GM18505 (cell line): ENCODE results near the gene TXK.
"Not testable (repeated sequence)": the region's sequence is repeated elsewhere in the genome, so short reads cannot be mapped to it uniquely, and the experiment has no call there.

Experiments used
- ATAC-seq: cut with Tn5 transposase; IDR thresholded peaks from one replicate; pipeline ENCODE4 v1.9.1; 2021; ENCODE audit not compliant: unreplicated experiment
- POLR2A ChIP-seq: IDR thresholded peaks from 4 replicates; pipeline ENCODE4 v1.6.1; 2011; ENCODE audit warnings: borderline replicate concordance; ENCODE audit not compliant: insufficient read depth, insufficient read length; ENCODE audit errors: extremely low read depth

TXK gene

DNA sequence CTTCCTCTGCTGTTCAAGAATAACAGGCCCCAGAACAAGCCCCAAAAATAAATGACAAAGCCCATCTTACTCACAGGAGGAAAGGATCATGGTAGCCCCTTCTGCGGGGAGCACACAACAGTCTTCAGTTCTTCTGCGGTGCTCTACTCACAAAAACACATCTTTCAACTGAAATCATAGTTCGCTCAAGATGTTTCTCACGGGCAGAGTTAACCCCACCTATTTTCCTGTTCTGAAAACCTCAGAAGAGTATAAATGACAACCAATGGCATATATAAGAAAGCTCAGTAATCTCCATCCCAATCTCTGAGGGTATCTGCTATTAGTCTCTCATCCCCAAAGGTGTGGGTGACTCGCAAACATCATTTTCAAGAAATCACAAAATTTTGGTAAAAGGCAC, at the start of gene TXK:
Gene TXK, minus strand, starts transcription at position 170 of the 400 bp plus-strand sequence. Its CDS starts 80 bp downstream, at position 90.
- no peak for TF ChIP-seq POLR2A
- ATAC-seq, result no peak

DNA sequence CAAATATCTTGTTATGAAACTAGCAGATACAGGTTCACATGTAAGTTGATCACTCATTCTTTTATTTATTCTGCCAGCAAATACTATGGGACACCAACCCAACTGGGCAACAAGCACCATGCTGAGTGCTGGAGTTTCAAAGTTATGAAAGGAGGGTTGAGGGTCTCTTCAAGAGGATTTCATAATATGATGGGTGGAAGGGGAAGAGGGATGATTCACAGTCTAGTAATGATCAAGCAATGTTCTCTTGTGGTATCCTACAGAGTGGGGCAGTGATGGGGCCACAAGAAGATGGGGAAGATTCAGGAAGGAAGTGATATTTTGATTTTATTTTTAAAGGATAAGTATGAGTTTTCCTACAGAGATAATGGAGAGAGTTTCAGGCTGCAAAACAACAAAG, 46.2 kb upstream of the TXK start:
- TF ChIP-seq POLR2A, result no peak
- no peak for ATAC-seq

DNA sequence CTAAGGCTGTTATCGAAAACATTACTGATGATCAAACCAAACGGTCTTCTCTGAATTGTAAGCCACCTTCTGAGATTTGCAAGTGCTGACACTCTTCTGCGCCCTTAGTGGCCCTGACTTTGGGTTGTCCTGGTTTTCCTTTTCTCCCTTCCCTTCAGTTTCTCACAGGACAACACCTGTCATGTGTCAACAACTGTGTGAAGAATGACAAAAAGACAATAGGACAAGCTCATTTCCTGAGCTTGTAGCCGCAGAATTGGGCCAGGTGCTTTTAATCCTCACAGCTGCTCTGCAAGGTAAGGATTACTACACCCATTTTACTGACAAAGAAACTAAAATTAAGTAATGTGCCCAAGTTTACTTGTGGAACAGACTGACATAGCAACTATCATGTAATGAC, 44.9 kb upstream of the TXK start:
- TF ChIP-seq POLR2A, result no peak
- no peak for ATAC-seq

DNA sequence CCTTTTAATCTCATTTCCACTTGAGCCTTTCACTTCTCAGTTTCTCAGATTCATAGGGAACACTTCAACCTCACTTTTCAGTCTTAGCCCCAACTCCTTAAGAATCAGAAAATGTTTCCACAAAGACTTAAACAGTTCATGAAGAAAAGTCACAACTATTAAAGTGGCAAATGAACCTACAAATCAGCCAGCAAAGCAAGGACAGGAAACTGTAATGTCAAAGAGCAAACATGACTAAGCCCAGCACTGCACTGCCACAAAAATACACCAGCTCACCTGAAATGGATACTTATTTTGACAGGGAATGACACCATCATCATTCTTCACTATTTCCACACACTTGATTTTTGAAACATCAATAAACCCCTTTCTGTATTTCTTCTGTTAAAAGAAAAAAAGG, 41.8 kb upstream of the TXK start:
- no peak for ATAC-seq
- TF ChIP-seq POLR2A, result no peak

DNA sequence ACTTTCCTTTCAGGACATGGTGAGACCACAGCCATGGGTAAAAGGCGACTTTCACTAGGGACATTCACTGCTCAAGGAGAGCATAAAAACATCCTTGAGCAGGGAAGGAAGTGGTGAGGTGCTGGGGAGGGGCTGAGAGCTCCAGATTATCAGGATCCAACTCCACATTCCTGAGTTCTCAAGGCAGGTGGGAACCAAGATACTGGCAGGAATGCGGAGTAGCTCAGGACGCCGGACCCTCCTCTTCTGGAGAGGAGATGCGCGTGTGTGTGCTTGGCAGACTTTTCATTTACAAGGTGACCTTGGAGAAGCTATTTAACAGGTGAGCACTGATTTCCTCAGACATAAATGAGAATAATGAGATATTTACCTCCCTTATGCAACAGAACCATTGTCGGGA, 41.3 kb upstream of the TXK start:
- no peak for ATAC-seq
- TF ChIP-seq POLR2A, result no peak

DNA sequence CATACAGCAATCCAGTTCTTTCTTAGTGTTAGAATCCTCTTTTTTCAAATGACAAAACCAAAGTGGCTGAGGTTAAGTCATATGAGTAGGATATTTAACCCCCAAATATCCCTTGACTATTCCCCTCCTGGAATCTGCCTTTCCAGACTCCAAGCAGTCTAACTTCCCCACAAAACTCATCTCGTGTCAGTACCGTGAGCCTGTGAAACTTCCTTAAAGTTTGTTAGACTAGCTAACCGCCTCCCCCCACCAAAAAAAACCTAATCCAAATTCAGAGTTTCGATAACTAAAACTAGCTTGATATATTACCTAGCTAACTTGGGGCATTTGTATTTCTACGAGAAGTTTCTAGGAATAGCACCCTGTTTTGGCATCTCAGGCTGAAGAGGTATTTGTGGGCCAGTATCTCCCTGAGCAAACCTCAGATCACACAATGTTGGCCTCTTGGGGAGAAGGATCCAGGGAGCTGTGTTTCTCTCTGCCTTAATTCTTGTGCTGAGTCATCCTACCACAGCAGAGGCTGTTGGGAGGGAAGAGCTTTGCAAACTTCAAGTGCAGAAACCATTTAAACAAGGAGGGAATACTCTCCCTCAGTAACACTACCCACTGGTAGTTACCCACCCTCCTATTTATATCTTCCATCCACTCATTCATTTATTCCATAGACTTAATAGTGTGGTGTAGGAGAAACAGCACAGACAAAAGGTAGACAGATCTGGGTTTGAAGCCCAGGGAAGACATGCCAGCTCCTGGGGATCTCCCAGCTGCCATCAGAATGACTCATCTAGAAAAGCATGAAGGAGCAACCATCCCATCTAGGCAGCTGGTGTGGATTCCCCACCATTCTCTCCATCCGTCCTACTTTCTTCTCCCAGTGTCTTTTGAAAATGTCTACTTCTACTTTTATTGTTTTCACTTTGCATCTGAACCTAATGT, 39.3 kb upstream of the TXK start:
- TF ChIP-seq POLR2A, result no peak
- peak; percentile 62 for ATAC-seq

DNA sequence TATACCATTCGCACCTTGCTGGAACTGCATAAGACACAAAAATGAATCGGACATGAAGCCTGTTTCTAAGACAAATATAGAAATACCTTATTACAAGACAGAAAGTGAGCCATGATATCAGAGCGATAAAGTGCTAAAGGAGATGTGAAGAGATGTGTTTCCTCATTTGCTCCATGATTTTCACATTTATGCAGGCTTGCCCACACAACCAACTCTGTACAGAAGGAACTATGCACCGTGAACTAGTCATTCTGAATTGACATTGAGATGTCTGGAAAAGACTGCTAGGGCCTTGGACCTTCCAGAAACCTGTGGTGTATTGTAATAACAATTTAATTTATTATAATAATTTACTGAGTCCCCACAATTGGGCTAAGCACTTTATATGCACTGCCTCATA, 38.6 kb upstream of the TXK start:
- TF ChIP-seq POLR2A, result no peak
- no peak for ATAC-seq

DNA sequence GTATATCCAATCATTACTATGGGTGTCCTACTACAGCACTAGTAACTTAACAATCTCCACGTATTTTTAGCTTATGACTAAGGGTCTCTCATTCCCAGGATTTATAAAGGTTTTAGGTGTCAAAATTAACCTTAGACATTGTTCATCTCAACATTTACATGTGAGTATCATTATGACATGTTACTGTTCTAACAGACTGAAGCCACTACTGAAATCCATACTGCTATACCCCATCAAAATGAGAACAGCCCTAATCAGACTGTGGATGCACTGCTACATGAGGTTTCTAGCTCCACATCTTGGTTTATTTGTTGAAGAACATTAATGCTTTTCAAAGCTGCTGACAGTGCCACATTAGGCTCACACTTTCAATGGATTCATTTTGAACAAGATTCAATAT, 35.6 kb upstream of the TXK start:
- no peak for ATAC-seq
- no peak for TF ChIP-seq POLR2A

DNA sequence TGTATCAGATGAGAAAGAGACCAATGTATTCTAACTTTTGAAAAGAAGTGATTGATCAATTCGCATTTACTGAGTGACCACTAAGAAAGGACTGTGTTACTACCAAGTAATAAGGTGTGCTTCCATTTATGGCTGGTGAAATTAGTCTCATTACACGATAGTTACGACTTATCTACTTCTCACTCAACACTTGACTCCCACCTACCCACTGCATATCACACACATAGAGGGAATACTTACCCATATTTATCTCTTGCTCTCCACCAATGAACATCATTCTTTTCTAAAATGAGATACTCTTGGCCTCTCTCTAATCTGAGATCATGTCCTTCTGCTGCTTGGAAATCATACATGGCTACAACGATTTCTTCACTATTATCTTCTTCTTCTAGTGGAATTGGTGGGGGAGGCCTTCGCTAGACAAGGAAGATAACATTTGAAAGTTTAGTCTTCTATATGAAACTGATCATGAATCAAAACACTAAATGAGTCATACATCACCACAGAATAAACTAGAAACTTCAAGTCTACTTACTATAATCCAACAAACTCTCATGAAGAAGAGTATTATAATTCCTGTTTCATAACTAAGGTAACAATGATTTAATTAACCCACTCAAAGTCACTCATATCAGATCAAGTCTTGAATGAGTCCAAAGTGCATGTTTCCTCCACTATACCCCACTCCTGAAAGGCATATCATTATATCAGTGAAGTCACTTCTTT, 33.7 kb upstream of the TXK start:
- TF ChIP-seq POLR2A, result no peak
- ATAC-seq, result no peak

DNA sequence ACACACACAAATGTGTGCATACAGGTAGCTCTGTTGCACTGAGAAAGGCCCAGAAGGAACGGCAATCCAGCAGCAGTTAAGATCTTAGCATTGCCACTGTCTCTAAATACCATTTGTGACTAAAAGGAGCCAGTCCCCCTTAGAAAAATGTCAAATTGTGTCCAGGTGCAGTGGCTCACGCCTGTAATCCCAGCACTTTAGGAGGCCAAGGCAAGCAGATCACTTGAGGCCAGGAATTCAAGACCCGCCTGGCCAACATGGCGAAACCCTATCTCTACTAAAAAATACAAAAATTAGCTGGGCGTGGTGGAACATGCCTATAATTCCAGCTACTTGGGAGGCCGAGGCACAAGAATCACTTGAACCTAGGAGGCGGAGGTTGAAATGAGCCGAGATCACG, 30.5 kb upstream of the TXK start:
- ATAC-seq, result not testable (repeated sequence)

DNA sequence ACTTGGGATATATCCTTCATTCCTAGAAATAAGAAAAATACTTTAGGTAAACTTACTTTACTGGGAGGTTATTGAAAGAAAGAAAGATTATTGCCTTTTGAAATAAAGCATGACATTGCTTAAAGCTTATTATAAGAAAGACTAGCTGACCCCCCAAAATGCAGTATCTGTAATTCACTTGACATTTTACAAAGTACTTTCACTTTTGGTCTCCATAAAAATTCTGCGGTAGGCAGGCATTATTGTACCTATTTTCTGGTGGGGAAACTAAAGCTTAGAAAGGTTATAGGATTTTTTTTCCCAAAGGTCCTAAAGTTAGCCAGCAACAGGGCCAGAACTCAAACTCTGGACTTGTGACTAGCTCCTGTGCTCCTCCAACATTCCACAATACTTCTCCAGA, 29.7 kb upstream of the TXK start:
- no peak for ATAC-seq
- TF ChIP-seq POLR2A, result no peak

DNA sequence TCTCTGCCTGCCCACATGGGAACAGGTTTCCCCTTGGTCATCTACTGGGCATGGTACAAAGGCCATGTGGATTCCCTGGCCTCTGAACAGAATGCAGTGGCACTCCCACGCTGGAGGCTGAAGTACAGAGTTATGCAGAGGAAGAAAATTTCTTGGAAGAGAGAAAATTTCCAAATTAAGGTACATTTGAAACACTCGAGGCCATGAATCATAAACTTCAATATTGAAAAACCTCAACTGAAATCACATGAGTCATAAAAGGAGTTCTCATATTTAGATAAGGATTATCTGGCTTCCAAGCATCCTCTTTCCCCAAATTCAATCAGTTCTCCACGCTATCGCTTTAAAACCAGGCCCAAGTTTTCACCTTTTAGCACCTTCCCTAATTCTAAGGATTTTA, 28.1 kb upstream of the TXK start:
- ATAC-seq, result no peak
- no peak for TF ChIP-seq POLR2A

DNA sequence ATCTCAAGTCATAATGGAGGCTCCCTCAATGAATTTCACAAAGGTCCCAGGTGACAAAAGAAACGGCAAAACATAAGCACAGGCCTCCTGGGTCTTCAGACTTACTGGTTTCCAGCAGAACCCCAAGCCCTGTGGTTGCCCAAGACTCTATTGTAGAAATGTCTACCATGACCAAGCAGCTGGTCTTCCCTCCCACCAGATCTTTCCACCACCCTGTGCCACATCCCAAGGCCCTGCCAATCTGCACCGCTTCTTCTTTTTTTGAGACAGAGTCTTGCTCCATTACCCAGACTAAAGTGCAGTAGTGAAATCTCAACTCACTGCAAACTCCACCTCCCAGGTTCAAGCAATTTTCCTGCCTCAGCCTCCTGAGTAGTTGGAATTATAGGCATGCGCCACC, 23.2 kb upstream of the TXK start:
- no peak for ATAC-seq
- no peak for TF ChIP-seq POLR2A

DNA sequence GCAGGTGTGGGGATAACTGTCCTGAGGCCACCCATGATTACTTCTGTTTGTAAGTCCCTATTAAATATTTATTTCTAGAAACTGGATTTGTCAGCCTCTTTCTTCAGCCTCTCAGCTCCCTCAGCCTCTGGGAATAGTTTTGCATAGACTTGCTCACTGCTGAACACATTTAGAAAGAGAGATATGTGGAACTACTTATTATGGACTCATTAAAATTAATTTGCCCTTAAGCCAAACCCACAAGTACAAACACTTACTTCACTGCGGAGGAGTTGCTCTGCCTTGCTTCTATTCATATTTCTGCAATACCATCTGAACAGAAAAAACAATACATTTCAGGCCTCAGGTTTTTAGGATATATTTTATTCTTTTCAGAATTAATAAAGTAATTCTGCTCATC, 22.4 kb upstream of the TXK start:
- no peak for ATAC-seq
- no peak for TF ChIP-seq POLR2A

DNA sequence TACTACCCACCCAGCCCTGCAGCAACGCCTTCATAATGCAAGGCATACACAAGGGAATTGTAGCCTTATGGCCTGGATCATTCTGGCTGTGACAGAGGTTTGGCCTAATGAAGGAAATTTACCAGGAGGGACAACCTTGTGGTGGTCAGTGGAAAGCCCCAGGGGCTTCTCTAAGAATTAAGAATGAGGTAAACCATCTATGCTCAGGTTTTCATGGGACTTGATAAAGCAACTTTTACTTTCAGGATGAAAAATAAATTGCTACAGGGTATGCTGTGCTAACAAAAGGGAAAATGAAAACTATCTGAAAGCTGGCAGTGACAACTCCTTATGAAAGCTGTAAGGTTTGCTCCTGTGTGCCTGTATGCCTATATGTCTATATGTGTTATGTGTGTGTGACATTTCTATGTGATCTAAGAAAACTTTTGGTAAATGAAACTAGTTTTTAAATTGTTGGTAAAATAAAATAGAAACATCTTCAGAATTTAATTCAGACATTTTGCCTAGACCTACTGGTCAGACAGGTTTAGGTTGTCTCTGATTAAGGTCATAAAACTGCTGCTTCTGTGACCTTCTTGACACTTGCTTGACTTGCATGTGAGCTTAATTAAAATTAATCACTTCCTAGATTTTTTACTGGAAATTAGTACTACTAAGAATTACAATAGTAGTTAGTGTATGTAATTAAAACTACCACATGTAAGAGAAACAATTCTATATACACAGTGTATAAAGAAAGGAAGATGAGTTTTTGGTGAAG, 19.9 kb upstream of the TXK start:
- ATAC-seq, result peak; percentile 70
- TF ChIP-seq POLR2A, result no peak
